NCI-H2227 (cell line): Measurements from ENCODE around the gene FNBP1L.

Source experiments
- DNase-seq: peaks from one replicate; lab custom pipeline; 2025; ENCODE audit not compliant: unreplicated experiment; lab: John Stamatoyannopoulos, UW

Gene FNBP1L

DNA sequence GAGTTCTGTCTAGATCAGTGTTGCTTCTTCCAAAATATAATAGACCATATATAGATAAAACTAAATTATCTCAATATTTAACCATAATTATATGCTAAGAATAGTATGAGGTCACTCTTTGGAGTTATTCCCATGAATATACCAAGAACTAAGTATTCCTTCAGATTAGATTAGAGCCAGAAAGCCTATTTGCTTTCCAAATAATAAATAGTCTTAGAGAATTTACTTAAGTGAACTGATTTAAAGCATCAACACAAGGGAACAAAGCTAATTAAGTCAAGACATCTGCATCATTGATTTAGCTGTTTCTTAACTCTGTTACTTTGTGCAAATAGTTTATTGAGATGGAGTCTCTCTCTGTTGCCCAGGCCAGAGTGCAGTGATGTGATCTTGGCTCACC is 35.7 kb downstream of the FNBP1L start:
- DNase-seq: no peak

DNA sequence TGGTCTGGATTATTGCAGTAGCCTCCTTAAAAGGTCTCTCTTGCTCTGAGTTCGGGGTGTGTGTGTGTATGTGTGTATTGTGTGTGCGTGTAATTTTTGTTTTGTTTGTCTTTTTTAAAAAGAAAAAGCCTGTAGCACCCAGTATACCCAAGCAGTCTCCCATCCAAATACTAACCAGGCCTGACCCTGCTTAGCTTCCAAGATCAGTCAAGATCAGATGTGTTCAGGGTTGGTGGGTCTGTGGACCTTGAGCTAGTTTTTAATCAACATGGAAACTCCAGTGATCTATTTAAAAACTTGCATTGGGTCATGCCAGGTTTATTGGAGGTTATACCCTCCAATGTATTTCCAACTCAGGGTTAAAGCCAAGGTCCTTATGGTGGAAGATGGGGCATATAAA is 40.3 kb downstream of the FNBP1L start:
- DNase-seq: no peak

DNA sequence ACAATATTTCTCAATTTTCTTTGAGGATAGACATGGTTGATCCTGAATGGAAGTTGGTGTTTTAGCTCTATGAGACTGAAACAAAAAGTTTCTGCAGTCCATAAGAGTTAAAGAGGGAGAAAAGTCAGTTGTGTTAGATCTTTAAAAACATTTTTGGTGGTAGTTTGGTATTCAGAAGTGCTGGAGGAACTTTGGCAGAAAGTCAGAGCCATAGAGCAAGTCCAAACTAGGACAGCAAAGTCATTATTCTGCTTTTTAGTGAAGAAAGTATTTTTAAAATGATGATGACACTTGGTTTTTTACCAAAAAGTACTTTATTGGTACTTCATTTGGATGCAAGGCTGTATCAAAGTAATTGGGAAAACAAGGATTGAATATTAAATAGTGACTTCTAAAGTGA is 41.8 kb downstream of the FNBP1L start:
- no peak for DNase-seq

DNA sequence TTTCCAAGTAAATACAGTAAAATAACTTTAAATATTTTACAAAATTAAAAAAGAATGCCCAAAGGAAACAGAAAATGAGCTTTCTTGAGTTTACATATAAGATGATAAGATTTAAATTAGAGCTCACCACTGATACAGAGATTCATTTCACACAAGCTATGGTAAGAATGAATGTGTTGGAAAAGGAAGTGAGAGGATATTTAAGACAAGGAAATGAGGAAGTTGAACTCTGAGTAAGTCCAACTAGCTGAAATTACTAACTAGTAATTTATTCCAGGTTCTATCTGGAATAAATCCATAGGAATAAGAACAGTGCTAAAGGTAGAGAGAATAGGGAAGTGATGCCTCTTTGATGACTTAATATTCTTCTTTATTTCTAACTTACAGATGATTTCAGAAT is 42.4 kb downstream of the FNBP1L start:
- DNase-seq: no peak

DNA sequence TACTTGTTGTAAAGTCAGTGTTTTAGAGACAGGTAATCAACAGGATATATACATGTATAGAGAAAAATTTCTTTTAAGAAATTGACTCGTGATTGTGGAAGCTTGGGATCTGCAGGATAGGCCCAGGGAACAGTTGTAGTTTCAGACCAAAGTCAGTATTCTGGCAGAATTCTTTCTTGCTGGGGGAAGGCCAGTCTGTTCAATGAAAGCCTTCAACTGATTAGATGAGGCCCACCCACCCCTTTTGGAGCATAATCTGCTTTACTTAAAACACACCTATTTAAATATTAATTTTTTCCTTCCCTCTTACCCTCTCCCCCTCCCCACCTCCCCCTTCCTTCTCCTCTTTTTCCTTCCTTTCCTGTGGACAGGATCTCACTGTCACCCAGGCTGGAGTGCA is 48.0 kb downstream of the FNBP1L start:
- DNase-seq: no peak

DNA sequence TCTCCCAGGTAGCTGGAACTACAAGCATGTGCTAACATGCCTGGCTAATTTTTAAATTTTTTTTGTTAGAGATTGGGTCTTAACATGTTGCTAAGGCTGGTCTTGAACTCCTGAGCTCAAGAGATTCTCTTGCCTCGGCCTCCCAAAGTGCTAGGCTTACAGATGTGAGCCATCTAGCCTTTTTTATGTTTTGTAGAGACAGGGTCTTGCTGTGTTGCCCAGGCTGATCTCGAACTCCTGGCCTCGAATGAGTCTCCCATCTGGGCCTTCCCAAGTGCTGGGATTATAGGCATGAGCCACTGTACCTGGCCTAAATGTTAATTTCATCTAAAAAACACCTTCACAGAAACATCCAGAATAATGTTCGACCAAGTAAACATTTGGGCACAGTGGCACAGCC is 48.6 kb downstream of the FNBP1L start:
- DNase-seq: no peak

DNA sequence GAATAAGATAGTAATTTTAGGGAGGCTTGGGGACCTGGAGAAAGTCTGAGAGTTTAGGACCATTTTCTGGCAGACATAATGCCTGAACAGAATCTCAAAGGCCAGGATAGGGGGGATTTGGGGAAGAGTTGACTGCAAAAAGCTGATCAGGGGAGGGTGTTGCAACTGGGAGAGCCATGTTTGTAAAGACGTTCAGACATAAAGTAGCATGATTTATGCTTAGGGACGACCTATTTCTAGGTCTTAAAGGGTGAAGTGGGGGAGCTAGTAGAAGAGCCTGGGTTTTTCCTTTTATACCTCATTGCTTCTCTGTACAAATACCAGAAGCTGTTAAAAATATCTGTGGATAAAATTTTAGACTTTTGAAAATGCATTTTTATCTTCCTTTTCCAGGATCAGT is 51.2 kb downstream of the FNBP1L start:
- no peak for DNase-seq

DNA sequence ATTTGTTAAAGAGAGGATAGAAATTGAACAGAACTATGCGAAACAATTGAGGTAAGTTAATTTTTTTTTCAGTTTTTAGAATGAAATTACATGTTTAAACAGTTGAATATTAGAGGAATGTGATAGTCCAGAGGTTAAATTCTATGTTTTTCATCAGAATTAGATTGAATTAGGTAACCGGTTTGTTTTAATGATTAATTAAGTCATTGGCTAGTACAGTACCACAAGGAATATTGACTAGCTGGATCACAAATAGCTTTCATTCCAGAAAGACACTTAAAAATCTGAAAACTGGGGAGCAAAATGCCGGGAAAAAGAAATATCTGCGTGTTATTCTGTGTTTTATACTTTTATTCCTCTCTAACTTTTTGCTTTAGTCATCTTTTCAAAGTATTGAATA is 51.6 kb downstream of the FNBP1L start:
- no peak for DNase-seq

DNA sequence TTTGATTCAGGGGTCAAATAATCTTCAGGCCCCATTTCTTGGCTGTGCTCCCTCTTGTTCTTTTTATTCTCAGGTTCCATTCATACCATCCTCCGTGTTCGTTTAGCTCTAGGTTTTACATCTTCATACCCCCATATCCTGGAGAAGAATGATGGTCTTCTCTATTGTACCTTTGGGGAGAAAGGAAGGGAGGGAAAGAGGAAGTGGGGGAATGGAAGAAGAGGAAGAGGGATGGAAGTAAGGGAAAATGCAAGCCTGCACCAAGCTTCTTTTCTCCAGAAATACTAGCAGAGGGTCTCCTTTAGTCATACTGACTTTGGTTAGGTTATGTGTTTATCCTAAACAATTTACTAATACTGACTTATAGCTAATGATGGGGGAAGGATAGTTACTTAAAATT is 52.4 kb downstream of the FNBP1L start:
- DNase-seq: no peak

DNA sequence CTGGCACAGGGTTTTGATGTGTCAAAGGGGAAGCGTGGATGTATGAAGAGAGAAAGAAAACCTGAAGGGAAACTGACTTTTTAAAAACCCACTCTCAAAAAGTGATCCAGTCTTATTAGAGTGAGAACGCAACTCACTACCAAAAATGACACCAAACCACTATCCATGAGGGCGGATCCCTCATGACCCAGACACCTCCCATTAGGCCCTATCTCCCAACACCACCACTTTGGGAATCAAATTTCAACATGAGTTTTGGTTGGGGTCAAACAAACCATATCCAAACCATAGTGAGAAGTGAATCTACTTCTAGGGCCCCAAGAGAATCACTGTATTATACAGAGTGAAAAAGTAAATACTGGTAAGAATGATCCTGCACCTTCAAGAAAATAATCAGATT is 53.5 kb downstream of the FNBP1L start:
- no peak for DNase-seq

DNA sequence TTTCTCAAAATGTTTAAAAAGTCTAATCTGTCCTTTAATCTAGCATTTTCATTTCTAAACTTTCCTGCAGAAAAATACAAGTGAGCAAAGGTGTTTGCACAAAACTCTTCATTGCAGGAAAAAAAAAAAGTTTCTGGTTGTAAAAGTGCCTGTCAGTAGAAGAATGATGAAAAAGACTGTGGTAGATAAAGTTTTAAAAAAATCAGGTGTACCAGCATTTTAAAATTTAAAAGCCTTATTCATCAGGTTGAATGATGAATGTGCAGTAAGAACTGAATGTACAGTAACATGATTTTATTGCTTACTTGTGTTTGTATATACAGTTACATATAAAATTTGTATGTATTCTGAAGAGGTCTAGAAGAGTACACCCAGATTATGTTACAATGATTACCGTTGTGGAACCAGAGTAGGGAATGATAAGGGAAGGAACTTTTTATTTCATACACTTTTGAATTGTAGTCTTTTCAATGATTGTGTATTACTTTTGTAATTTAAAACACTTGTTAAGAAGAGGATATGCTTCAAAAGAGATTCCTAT is 54.0 kb downstream of the FNBP1L start:
- DNase-seq: no peak

DNA sequence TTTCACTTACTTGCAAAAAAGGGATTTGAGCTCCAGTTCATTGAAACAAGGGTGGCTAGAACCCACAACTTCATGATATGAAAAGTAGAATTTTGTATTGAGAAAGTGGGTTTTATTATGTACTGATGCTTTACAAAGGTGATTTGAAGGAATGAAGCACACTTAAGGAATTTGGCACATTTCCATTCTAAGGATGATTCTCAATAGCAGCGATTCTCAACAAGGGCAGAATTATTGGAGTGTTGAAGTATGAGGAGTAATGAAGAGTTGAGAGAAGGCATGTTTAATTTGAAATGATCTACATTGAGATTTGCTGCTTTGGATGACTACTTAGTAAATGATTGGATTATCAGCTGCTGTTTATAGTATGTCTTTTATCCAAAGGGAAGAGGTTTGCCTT is 54.7 kb downstream of the FNBP1L start:
- DNase-seq: no peak

DNA sequence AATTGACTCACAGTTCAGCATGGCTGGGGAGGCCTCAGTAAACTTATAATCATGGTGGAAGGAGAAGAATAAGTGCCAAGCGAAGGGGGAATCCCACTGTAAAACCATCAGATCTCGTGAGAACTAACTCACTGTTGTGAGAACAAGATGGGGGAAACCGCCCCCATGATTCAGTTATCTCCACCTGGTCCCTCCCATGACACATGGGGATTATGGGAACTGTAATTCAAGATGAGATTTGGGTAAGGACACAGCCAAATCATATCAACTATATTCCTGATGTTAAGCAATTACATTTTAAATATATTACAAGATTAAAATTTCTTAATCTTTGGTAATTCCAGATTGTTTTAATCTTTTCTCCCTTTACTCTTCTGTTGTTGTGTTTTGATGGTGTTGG is 55.2 kb downstream of the FNBP1L start:
- DNase-seq: no peak

DNA sequence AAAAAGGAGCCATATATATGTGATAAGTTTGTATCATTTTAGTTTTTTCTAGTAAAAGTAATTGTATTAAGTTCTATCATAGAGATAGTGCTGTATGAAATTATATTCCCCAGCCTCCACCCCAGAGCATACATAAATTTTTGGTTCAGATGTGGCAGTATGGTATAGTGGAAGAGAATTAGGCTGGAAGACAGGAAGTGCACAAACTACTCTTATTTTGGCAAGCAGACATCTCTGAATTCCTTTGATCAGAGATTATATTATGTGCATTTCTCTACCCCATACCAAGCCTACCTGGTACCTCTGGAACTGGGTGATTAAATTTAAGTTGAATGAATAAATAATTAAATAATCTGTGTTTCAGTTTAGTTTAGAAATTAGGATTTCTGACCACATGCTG is 55.9 kb downstream of the FNBP1L start:
- no peak for DNase-seq

DNA sequence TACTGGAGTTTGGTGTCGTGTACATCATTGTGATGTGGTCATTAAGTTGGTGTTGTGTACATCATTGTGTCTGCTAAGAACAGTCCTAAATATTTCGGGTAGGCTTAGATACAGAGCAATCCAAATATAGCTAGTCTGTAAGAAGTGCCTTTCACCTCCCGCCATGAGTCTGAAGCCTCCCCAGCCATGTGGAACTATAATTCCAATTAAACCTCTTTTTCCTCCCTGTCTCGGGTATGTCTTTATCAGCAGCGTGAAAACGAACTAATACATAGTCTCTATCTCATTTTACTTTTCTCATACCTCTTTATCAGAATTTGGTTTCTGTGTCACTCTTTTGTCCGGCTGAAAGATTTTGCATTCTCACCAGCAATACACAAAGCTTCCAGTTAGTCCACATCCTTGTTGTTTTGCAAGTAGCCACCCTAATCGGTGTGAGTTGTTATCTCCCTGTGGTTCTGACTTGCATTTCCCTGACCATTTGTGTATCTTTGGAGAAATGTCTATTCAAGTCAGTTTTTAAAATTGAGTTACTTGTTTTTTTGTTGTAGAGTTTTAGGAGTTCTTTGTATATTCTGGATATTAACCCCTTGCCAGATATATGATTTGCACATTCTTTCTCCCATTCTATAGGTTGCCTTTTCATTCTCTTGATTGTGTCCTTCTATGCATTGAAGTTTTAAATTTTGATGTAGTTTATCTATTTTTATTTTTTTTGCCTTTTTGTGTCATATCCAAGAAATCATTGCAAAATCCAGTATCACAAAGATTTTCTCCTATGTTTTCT is 56.5 kb downstream of the FNBP1L start:
- no peak for DNase-seq

DNA sequence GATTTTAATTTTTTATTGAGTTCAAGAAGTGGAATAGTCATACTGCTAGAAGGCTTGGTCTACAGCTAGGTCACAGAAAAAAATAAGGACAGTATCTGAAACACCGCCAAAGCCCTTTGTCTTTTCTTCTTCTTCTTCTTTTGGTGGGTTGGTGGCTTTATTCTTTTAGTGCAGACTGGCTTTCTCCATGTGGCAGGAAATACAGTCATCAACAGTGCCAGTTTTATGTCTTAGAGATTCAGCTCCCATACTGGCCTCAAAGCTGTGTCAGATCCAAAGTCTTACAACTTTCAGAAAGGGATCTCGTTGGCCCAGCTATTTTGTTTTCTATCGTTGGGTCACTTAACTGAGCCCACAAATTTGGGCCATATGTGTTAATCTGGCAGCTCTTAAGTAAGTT is 58.2 kb downstream of the FNBP1L start:
- DNase-seq: no peak

DNA sequence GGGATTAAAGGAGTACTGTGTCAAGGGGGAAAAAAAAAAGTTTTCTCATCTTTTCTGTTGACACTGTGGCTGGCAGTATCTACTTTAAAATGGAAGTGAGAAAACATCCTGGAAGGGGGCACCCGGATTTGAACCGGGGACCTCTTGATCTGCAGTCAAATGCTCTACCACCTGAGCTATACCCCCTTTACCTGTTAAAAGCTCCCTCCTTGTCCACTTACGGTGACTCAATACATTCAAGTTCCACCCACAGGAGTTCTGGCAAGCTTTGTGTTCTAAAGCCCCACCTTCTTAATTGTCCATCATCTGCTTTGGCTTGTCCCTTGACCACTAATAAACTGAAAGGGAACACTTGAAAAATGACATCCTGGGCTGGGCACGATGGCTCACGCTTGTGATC is 68.2 kb downstream of the FNBP1L start:
- no peak for DNase-seq

DNA sequence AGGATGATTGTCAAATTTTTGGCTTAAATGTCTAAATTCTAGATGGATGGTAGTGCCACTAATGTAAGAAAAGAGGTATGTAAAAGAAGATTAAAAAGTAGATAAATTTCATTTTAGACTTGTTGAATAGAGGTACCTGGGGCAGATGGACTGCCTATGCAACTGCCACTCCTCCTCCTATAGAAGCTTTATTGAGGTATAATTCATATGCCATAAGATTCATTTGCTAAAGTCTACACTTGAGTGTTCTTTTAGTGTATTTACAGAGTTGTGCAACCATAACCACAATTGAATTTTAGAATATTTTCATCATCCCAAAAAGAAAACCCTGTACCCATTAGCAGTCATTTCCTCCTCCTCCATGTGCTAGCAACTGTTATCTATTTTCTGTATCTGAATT is 70.6 kb downstream of the FNBP1L start:
- no peak for DNase-seq

DNA sequence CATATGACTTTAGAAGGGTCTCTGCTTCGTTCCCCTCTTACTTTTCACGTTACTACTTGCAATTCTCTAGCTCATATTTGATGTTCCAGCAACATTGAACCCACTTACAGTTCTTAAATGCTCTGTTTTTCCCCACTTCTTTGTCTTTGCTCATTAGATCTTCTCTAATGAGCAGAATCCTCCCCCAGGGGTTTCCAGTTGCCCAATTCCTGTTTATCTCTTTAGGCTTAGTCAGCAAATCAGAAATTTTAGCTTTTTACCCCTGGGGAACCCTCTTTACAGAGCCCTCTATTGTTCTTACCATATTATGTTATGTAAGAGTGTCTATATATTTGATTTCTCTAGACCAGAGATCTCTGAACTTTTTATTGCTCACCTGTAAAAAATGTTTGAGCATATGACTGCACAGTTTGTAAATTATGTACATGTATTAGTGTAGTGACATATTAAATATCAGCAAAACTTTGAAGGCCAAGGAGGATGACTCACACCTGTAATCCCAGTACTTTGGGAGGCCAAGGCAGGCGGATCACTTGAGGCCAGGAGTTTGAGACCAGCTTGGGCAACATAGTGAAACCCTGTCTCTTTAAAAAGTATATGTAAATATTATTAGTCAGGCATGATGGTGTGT is 71.4 kb downstream of the FNBP1L start:
- no peak for DNase-seq

DNA sequence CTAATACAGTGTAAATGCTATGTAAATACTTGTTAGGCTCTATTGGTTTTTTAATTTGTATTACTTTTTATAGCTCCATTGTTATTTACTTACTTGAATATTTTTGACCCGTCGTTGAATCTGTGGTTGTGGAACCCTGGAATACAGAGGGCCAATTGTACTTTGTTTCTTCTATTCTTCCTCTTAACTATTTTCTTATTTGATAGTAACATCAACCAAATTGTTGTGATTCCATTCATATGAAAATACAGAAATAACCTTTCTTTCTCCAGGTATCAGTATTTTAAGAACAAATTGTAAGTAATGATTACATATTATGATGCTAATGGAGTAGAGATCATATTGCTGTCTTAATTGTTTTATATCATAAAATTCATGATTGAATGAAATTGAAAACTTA is 73.7 kb downstream of the FNBP1L start:
- DNase-seq: no peak

DNA sequence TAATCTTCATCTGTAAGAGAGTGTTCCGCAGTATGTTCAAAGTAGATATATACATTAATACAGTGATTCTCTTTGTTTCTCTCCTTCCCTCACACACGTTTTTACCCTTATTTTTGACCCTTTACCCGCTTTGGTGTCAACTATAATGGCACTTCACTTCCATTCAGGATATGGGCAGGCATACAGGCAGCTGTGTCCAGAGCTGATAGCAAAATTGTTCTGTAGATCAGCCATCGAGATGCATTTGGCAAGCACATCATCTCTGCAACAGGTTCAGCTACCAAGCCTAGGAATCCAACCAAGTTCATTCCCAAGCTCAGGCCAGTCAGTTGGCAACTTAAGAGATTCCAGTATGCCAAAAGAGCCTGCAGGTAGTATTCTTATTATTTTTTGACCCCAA is 74.8 kb downstream of the FNBP1L start:
- peak; percentile 55 for DNase-seq

DNA sequence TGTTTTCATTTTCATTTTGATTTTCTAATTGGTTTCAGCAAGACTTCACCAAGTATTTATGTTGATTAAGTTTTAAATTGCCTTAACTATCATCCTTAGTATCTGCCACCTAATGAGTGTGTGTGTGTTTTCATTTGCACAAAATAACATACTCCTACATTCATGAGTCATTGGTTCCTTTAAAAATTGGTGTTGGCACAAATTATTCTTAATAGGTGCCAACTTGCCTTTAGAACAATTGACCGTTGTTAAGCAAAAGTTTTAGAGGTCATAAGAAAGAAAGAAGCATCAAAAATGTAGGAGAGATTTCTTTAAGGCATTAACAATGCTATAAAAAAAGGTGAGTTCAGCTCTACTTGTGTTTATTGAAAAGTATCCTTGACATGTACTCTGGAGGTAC is 77.5 kb downstream of the FNBP1L start:
- DNase-seq: no peak

DNA sequence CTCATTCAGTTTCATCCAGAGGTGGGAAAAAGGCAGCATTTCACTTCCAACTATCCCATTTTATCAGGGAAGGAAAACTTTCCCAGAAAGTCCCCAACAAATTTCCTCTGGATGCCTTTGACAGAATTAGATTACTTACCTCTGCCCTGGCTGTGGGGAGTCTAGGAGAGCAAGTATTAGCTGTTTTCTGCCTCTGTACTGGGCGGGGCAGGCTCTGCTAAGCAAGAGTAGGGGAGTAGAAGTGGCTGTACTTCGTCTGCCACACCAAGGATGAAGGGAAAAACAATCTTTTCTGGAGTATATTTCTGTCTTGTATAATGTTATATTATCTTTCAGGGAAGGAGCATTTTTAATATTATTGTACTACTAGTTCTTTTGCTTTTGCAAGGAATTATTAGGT is 78.5 kb downstream of the FNBP1L start:
- DNase-seq: no peak
